ENCODE results near the gene OR4C6. TPM values are rescaled to one million over a fixed set of nuclear protein-coding genes. Genes with fewer than 3 reads are reported as not detected.

Gene OR4C6
- not detected for total RNA-seq

GRCh38 chr11:55661901-55662300 lies at the start of gene OR4C6:
TSS of gene OR4C6 (plus strand) at chr11:55662201. CDS start at chr11:55665167, 2,966 bp downstream.
- no peak for ATAC-seq

- ATAC-seq, result no peak
Observed at GRCh38 chr11:55624531-55624930, 37.5 kb upstream of the OR4C6 start.

- ATAC-seq, result no peak
Observed at GRCh38 chr11:55634813-55635212, 27.2 kb upstream of the OR4C6 start, which contains the start of gene OR4P4. TSS of gene OR4P4 (plus strand) at chr11:55635113.

GRCh38 chr11:55648027-55648426 lies 14.0 kb upstream of the OR4C6 start, which contains the start of gene OR4S2:
TSS of gene OR4S2 (plus strand) at chr11:55648327. CDS start at chr11:55650904, 2,577 bp downstream.
- no peak for ATAC-seq

GRCh38 chr11:55652560-55652959 lies 9.4 kb upstream of the OR4C6 start:
- no peak for ATAC-seq

- ATAC-seq, result no peak
Observed at GRCh38 chr11:55655096-55655495, 6.9 kb upstream of the OR4C6 start.

GRCh38 chr11:55658031-55658573 lies 3.9 kb upstream of the OR4C6 start:
- no peak for ATAC-seq

GRCh38 chr11:55658608-55659007 lies 3.4 kb upstream of the OR4C6 start:
- ATAC-seq, result no peak

- ATAC-seq, result no peak
Observed at GRCh38 chr11:55669376-55669775, 7.4 kb downstream of the OR4C6 start.

- no peak for ATAC-seq
Observed at GRCh38 chr11:55673860-55674259, 11.9 kb downstream of the OR4C6 start.

- ATAC-seq, result no peak
Observed at GRCh38 chr11:55697817-55698216, 35.8 kb downstream of the OR4C6 start.

- ATAC-seq, result no peak
Observed at GRCh38 chr11:55701429-55701828, 39.4 kb downstream of the OR4C6 start.

- ATAC-seq, result no peak
Observed at GRCh38 chr11:55707029-55707428, 45.0 kb downstream of the OR4C6 start.

GRCh38 chr11:55714982-55715888 lies 53.2 kb downstream of the OR4C6 start:
- ATAC-seq, result no peak

Other genes with a start within 250 kb of the OR4C6 start
- gene OR4C15, start 107.7 kb upstream of the OR4C6 start, total RNA-seq, result not detected
- gene OR4C16, start 90.1 kb upstream of the OR4C6 start, total RNA-seq, result not detected
- gene OR4C11, start 54.6 kb upstream of the OR4C6 start, total RNA-seq, result not detected
- not detected for gene OR4P4, start 27.1 kb upstream of the OR4C6 start, total RNA-seq
- gene OR4S2, start 13.9 kb upstream of the OR4C6 start, total RNA-seq, result not detected
- gene OR5D13, start 111.2 kb downstream of the OR4C6 start, total RNA-seq, result not detected
- not detected for gene OR5D14, start 133.4 kb downstream of the OR4C6 start, total RNA-seq
- not detected for gene OR5L1, start 149.2 kb downstream of the OR4C6 start, total RNA-seq
- gene OR5D18, start 157.4 kb downstream of the OR4C6 start, total RNA-seq, result not detected
- not detected for gene OR5L2, start 165.0 kb downstream of the OR4C6 start, total RNA-seq
- not detected for gene OR5D16, start 176.6 kb downstream of the OR4C6 start, total RNA-seq
- gene TRIM51, start 221.1 kb downstream of the OR4C6 start, total RNA-seq, result not detected

Measured in esophagus mucosa (tissue), 1 donor.